Measurements from ENCODE around the gene FRS3.
A peak's percentile ranks its signal among the peaks of the same experiment; 100 is the strongest.

Gene FRS3

GRCh38 chr6:41805830-41806774 is 26.4 kb upstream of the FRS3 start:
- no peak for TF ChIP-seq ZNF274 (IDR thresholded peaks at IDR 0.05; ENCODE audit: low read depth, low read length)

GRCh38 chr6:41801380-41801779 is 21.7 kb upstream of the FRS3 start:
- H3K4me3 ChIP-seq (ENCODE audit: low read length): no peak overlapping the region
- TF ChIP-seq ZNF274 (IDR thresholded peaks at IDR 0.05; ENCODE audit: low read depth, low read length): no peak

More at GRCh38 chr6:41805830-41806774, 26.4 kb upstream of the FRS3 start:
- H3K4me3 ChIP-seq (ENCODE audit: low read length): no peak overlapping the region

- H3K4me3 ChIP-seq (ENCODE audit: low read length): no peak overlapping the region
- no peak for TF ChIP-seq ZNF274 (IDR thresholded peaks at IDR 0.05; ENCODE audit: low read depth, low read length)
Measured at GRCh38 chr6:41799559-41799911, 19.8 kb upstream of the FRS3 start.

GRCh38 chr6:41798901-41799558 is 19.3 kb upstream of the FRS3 start:
- H3K4me3 ChIP-seq (ENCODE audit: low read length): no peak overlapping the region
- TF ChIP-seq ZNF274 (IDR thresholded peaks at IDR 0.05; ENCODE audit: low read depth, low read length): no peak

GRCh38 chr6:41796474-41796873 is 16.8 kb upstream of the FRS3 start:
- TF ChIP-seq ZNF274 (IDR thresholded peaks at IDR 0.05; ENCODE audit: low read depth, low read length): no peak
- H3K4me3 ChIP-seq (ENCODE audit: low read length): no peak overlapping the region

- TF ChIP-seq ZNF274 (IDR thresholded peaks at IDR 0.05; ENCODE audit: low read depth, low read length): no peak
- no peak overlapping the region for H3K4me3 ChIP-seq (ENCODE audit: low read length)
Measured at GRCh38 chr6:41791984-41792383, 12.3 kb upstream of the FRS3 start.

- no peak overlapping the region for H3K4me3 ChIP-seq (ENCODE audit: low read length)
- no peak for TF ChIP-seq ZNF274 (IDR thresholded peaks at IDR 0.05; ENCODE audit: low read depth, low read length)
Measured at GRCh38 chr6:41791305-41791704, 11.6 kb upstream of the FRS3 start.

GRCh38 chr6:41790045-41790444 is 10.3 kb upstream of the FRS3 start:
- H3K4me3 ChIP-seq (ENCODE audit: low read length): no peak overlapping the region
- TF ChIP-seq ZNF274 (IDR thresholded peaks at IDR 0.05; ENCODE audit: low read depth, low read length): no peak

GRCh38 chr6:41789390-41789724 is 9.7 kb upstream of the FRS3 start:
- no peak overlapping the region for H3K4me3 ChIP-seq (ENCODE audit: low read length)
- no peak for TF ChIP-seq ZNF274 (IDR thresholded peaks at IDR 0.05; ENCODE audit: low read depth, low read length)

GRCh38 chr6:41787219-41787917 is 7.7 kb upstream of the FRS3 start, which contains the start of gene TOMM6:
TSS of gene TOMM6 (plus strand) at chr6:41787694. CDS start at chr6:41787698, 4 bp downstream.
- no peak for TF ChIP-seq ZNF274 (IDR thresholded peaks at IDR 0.05; ENCODE audit: low read depth, low read length)
- H3K4me3 ChIP-seq (ENCODE audit: low read length): peak within 1 kb of the TSS; percentile 98

- TF ChIP-seq ZNF274 (IDR thresholded peaks at IDR 0.05; ENCODE audit: low read depth, low read length): no peak
- H3K4me3 ChIP-seq (ENCODE audit: low read length): peak overlapping the region; percentile 98
Measured at GRCh38 chr6:41786451-41787218, 6.9 kb upstream of the FRS3 start.

GRCh38 chr6:41785689-41786450 is 6.2 kb upstream of the FRS3 start:
- H3K4me3 ChIP-seq (ENCODE audit: low read length): peak overlapping the region; percentile 98; the same call in 1 of the 2 replicates

GRCh38 chr6:41785254-41785653 is 5.6 kb upstream of the FRS3 start:
- no peak overlapping the region for H3K4me3 ChIP-seq (ENCODE audit: low read length)
- TF ChIP-seq ZNF274 (IDR thresholded peaks at IDR 0.05; ENCODE audit: low read depth, low read length): no peak

More at GRCh38 chr6:41785689-41786450, 6.2 kb upstream of the FRS3 start:
- no peak for TF ChIP-seq ZNF274 (IDR thresholded peaks at IDR 0.05; ENCODE audit: low read depth, low read length)

All from GM08714 (cell line).